Head of caudate nucleus (tissue), 42 donors: ENCODE results near the gene RNF151.
"Not testable (repeated sequence)": the region's sequence is repeated elsewhere in the genome, so short reads cannot be mapped to it uniquely, and the experiment has no call there.

Source experiments
- DNase-seq, 42 donors: peaks; one replicate each; pipeline versions ENCODE4 v3.0.0 to v3.0.0-alpha.2; 2020 to 2021; ENCODE audit warnings: mixed read lengths in 7 of 42
- intact Hi-C: fragments of 100-400 bp; cut with DNase I; formaldehyde crosslinking; loops from one replicate; pipeline ENCODE4 v1.15.0; 2022

The RNF151 gene

DNA sequence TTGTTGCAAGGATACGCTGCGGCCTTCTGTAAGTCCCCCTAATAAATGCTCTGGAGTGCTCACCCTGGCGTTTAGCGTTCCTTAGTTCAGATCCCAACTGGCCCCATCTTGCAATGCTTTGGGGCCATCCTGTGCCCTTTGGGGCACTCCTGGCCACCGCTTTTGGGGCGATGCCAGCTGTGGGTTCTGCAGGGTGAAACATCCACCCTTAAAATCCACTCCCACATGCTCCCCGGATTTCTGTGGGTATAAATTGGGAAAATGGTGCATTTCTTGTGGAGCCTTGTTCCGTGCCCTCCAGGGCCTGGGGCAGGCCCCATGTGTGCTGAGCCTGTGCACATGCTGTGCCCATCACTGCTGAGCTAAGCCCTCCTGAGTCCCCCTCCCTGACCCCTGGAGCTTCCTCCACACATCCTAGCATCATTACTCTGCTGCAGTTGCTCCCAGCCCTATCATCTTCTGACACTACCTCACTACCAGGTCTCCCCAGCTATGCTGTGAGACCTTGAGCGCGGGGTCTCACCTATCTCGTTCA lies 29.6 kb upstream of the RNF151 start:
- no peak for DNase-seq
- intact Hi-C loops = no loop called here

GRCh38 chr16:1938316-1938715 lies 28.3 kb upstream of the RNF151 start:
- intact Hi-C loops = no loop called here

GRCh38 chr16:1938910-1939309 lies 27.7 kb upstream of the RNF151 start:
- intact Hi-C loops = no loop called here

More at GRCh38 chr16:1938316-1938715, 28.3 kb upstream of the RNF151 start:
- DNase-seq = peak in 3 of 42 donors; percentile 16 to 38 (median 28)

DNA sequence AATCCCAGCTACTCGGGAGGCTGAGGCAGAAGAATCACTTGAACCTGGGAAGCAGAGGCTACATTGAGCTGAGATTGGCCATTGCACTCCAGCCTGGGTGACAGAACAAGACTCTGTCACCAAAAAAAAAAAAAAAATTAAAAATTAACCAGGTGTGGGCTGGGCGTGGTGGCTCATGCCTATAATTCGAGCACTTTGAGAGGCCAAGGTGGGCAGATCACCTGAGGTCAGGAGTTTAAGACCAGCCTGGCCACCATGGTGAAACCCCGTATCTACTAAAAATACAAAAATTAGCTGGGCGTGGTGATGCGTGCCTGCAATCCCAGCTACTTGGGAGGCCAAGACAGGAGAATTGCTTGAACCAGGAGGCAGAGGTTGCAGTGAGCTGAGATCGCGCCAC lies 26.8 kb upstream of the RNF151 start:
- intact Hi-C loops = not testable (repeated sequence)

More at GRCh38 chr16:1938910-1939309, 27.7 kb upstream of the RNF151 start:
- peak in 7 of 42 donors; percentile 31 to 60 (median 42) for DNase-seq

GRCh38 chr16:1940273-1941161 lies 26.1 kb upstream of the RNF151 start:
- intact Hi-C loops = no loop called here
- no peak for DNase-seq

More for the DNA sequence above, 26.8 kb upstream of the RNF151 start:
- not testable (repeated sequence) for DNase-seq

GRCh38 chr16:1941162-1942046 lies 25.3 kb upstream of the RNF151 start:
- intact Hi-C loops = no loop called here
- peak in 5 of 42 donors; percentile 28 to 64 (median 52) for DNase-seq

GRCh38 chr16:1942047-1942809 lies 24.4 kb upstream of the RNF151 start:
- DNase-seq = no peak

GRCh38 chr16:1942810-1943726 lies 23.6 kb upstream of the RNF151 start, which contains the start of gene MSRB1:
Gene MSRB1 (minus strand): TSS chr16:1943199. CDS start chr16:1943156, 43 bp downstream.
- DNase-seq = peak; percentile 98 to 100 (median 100)
- intact Hi-C loops = no loop called here

More at GRCh38 chr16:1942047-1942809, 24.4 kb upstream of the RNF151 start:
- intact Hi-C loops = no loop called here

GRCh38 chr16:1944612-1945199 lies 21.9 kb upstream of the RNF151 start:
- DNase-seq = no peak
- intact Hi-C loops = no loop called here

GRCh38 chr16:1945559-1946391 lies 20.9 kb upstream of the RNF151 start:
- intact Hi-C loops = no loop called here
- no peak for DNase-seq

- intact Hi-C loops = no loop called here
- DNase-seq = no peak
Observed at GRCh38 chr16:1946495-1947368, 19.9 kb upstream of the RNF151 start.

DNA sequence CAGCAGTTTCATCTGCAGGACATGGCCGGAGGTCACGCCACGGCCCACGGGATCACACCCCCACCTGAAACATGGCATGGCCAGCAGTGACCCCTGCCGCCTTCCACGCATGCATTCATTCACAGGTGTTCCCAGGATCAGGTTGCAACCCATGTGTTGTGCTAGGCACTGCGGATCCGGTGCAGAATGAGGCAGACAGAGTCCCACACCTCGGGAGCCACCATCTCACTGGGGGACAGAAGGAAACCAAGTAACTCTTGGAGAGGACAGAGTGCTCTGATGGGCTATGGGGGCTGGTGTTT lies 19.3 kb upstream of the RNF151 start:
- intact Hi-C loops = no loop called here
- no peak for DNase-seq

- no peak for DNase-seq
- intact Hi-C loops = no loop called here
Observed at GRCh38 chr16:1949507-1949906, 17.1 kb upstream of the RNF151 start.

GRCh38 chr16:1950047-1950446 lies 16.6 kb upstream of the RNF151 start:
- intact Hi-C loops = no loop called here
- DNase-seq = no peak

DNA sequence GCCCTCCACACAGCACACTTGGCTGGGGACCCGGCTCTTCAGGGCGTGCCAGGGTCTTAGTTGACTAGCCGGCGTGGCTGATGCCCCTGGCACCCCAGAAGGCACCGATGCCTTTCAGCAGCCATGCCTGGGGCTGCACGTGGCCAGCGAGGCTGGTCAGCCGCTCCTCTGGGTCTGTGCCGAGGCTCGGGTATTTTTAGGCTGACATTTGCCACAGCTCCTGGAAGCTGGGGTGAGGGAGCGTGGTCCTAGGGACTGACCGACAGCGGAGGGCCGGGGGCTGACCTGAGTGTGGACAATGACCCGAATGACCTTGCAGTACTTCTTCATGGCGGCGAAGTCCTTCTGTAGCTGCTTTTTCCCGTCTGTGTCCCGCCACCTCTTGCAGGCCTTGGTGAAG lies 16.1 kb upstream of the RNF151 start:
- no peak for DNase-seq
- intact Hi-C loops = no loop called here

DNA sequence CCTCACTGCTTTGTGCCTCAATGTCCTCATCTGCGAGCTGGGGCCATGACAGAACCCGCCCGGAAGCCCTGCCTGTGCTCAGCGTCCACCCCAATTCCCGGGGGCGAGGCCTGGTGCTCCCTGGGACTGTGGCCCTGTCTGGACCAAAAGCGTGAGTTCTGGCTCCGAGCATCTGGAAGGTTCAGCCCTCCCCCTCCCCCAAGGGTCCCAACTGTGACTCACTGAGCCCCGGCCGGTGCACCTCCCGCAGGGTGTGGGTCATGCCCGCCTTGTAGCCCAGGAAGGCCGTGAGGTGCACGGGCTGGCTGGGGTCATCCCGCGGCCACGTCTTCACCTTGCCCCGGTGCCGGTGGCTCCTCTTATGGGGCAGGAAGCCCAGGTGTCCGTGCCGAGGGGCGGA lies 12.9 kb upstream of the RNF151 start:
- no peak for DNase-seq
- intact Hi-C loops = no loop called here
